ENCODE results near the gene ZNF587B.
"Not testable (repeated sequence)": the region's sequence is repeated elsewhere in the genome, so short reads cannot be mapped to it uniquely, and the experiment has no call there.

Gene ZNF587B

DNA sequence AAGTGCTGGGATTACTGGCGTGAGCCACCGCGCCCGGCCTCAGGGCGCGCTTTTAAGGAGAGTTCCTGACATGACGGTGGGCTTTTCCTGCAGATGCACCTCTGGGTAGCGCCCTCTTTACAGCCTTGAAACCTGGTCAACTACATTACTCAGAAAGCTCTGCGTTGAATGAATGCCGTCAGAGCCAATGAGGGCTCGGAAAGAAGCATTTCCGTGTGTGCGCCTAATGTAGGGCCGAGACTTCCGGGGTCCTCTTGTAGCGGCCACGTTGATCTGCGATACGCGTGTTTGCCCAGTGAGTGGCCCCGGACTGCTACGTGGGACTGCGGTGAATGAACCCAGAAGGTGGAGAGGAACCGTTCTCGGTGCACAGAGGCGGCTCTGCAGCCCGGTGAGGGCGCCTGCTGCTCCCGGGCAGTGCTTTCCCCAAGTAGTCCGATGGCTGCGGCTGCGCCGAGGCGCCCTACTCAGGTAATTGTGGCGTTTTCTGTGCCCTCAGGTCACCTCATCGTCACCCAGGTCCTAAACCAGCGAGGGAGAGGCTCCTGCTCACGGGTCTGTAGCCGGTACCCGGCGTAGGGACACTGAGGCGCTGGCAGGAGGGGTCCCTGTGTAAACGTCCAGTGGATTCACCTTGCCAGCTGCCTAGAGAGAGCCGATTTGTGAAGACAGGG, 10.5 kb upstream of the ZNF587B start:
- H3K4me1 ChIP-seq (ENCODE audit: insufficient read depth, insufficient read length), result peaks cover 2% of the 10 kb centered on the region
- H3K36me3 ChIP-seq (ENCODE audit: insufficient read depth, insufficient read length, low read length), result peaks cover 27% of the 10 kb centered on the region
- no peaks in the 10 kb centered on the region for H3K27me3 ChIP-seq (ENCODE audit: insufficient read depth, insufficient read length)
- peak overlapping the region; percentile 96 for H3K4me3 ChIP-seq (ENCODE audit: insufficient read length, low read depth)
- no peak for TF ChIP-seq YY1 (IDR thresholded peaks at IDR 0.05; ENCODE audit: insufficient read depth, insufficient read length)
- TF ChIP-seq SUZ12 (IDR thresholded peaks at IDR 0.05; ENCODE audit: extremely low read depth, insufficient read depth, insufficient read length), result no peak
- TF ChIP-seq ZNF274 (IDR thresholded peaks at IDR 0.05; ENCODE audit: low read depth, low read length), result no peak
- DNase-seq (ENCODE audit: low read depth, low spot score), result peak; percentile 80
- H3K9ac ChIP-seq (ENCODE audit: insufficient read length, low read depth), result peak overlapping the region; percentile 94
- H3K9me3 ChIP-seq (ENCODE audit: insufficient read depth, low read length), result no peaks in the 10 kb centered on the region

DNA sequence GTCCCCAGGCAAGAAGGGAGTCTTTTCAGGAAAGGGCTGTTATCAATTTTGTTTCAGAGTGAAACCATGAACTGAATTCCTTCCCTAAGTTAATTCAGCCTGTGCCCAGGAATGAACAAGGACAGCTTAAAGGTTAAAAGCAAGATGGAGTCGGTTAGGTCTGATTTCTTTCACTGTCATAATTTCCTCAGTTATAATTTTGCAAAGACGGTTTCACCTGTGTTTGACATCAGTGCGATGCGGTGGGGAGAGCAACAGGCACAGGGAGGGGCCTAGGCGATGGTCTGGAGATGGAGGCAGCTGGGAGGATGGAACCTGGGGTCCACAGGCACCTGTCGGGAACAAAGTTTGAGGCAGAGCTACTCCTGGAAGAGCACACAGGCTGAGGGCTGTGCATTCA, 9.5 kb upstream of the ZNF587B start:
- no peak for DNase-seq (ENCODE audit: low read depth, low spot score)
- H3K4me1 ChIP-seq (ENCODE audit: insufficient read depth, insufficient read length), result peaks cover 2% of the 10 kb centered on the region
- H3K36me3 ChIP-seq (ENCODE audit: insufficient read depth, insufficient read length, low read length), result peaks cover 28% of the 10 kb centered on the region
- peak overlapping the region; percentile 94 for H3K9ac ChIP-seq (ENCODE audit: insufficient read length, low read depth)
- no peaks in the 10 kb centered on the region for H3K9me3 ChIP-seq (ENCODE audit: insufficient read depth, low read length)
- TF ChIP-seq ZNF274 (IDR thresholded peaks at IDR 0.05; ENCODE audit: low read depth, low read length), result no peak
- no peak for TF ChIP-seq SUZ12 (IDR thresholded peaks at IDR 0.05; ENCODE audit: extremely low read depth, insufficient read depth, insufficient read length)
- TF ChIP-seq YY1 (IDR thresholded peaks at IDR 0.05; ENCODE audit: insufficient read depth, insufficient read length), result no peak
- no peaks in the 10 kb centered on the region for H3K27me3 ChIP-seq (ENCODE audit: insufficient read depth, insufficient read length)
- H3K4me3 ChIP-seq (ENCODE audit: insufficient read length, low read depth), result peak overlapping the region; percentile 96

GRCh38 chr19:57821095-57821494, 9.0 kb upstream of the ZNF587B start:
- H3K9me3 ChIP-seq (ENCODE audit: insufficient read depth, low read length); H3K27me3 ChIP-seq (ENCODE audit: insufficient read depth, insufficient read length); H3K4me1 ChIP-seq (ENCODE audit: insufficient read depth, insufficient read length); DNase-seq (ENCODE audit: low read depth, low spot score); H3K4me3 ChIP-seq (ENCODE audit: insufficient read length, low read depth): not testable (repeated sequence)
- H3K9ac ChIP-seq (ENCODE audit: insufficient read length, low read depth), result peak overlapping the region; percentile 21
- H3K36me3 ChIP-seq (ENCODE audit: insufficient read depth, insufficient read length, low read length), result peaks cover 33% of the 10 kb centered on the region

- DNase-seq (ENCODE audit: low read depth, low spot score); H3K9ac ChIP-seq (ENCODE audit: insufficient read length, low read depth); H3K4me3 ChIP-seq (ENCODE audit: insufficient read length, low read depth); H3K9me3 ChIP-seq (ENCODE audit: insufficient read depth, low read length); H3K4me1 ChIP-seq (ENCODE audit: insufficient read depth, insufficient read length); H3K27me3 ChIP-seq (ENCODE audit: insufficient read depth, insufficient read length): not testable (repeated sequence)
- H3K36me3 ChIP-seq (ENCODE audit: insufficient read depth, insufficient read length, low read length), result peaks cover 36% of the 10 kb centered on the region
Measured at GRCh38 chr19:57821501-57821900, 8.6 kb upstream of the ZNF587B start.

DNA sequence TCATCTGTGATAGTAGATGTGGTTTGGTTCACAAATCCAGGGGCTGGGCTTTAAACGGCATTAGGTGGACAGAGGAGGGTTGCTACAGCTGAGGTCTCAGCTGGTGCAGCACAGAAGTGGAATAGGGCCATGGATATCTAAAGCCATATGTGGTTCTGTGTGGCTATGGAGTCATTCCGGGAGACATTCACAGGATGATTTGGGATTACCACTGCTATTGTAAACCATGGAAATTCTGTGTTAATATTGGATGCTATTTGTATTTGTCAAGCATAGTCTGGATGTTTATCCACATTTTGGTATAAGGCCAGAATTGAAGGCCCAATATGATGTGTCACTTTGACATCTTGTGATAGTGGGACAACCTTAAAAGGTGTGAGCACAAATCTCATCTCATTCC, 6.9 kb upstream of the ZNF587B start:
- H3K4me3 ChIP-seq (ENCODE audit: insufficient read length, low read depth); H3K4me1 ChIP-seq (ENCODE audit: insufficient read depth, insufficient read length): not testable (repeated sequence)

GRCh38 chr19:57823608-57824007, 6.5 kb upstream of the ZNF587B start:
- not testable (repeated sequence) for DNase-seq (ENCODE audit: low read depth, low spot score); H3K4me3 ChIP-seq (ENCODE audit: insufficient read length, low read depth); H3K4me1 ChIP-seq (ENCODE audit: insufficient read depth, insufficient read length); H3K9ac ChIP-seq (ENCODE audit: insufficient read length, low read depth); H3K27me3 ChIP-seq (ENCODE audit: insufficient read depth, insufficient read length); H3K9me3 ChIP-seq (ENCODE audit: insufficient read depth, low read length)
- H3K36me3 ChIP-seq (ENCODE audit: insufficient read depth, insufficient read length, low read length), result peaks cover 40% of the 10 kb centered on the region

More for the DNA sequence above, 6.9 kb upstream of the ZNF587B start:
- not testable (repeated sequence) for H3K9me3 ChIP-seq (ENCODE audit: insufficient read depth, low read length); H3K27me3 ChIP-seq (ENCODE audit: insufficient read depth, insufficient read length); DNase-seq (ENCODE audit: low read depth, low spot score); H3K9ac ChIP-seq (ENCODE audit: insufficient read length, low read depth)
- H3K36me3 ChIP-seq (ENCODE audit: insufficient read depth, insufficient read length, low read length), result peaks cover 40% of the 10 kb centered on the region

GRCh38 chr19:57825511-57825910, 4.6 kb upstream of the ZNF587B start:
- Histone ChIP-seq H3K4me1 (ENCODE audit: insufficient read depth, insufficient read length) (peaks cover 2% of the 10 kb centered on the region), H3K36me3 (ENCODE audit: insufficient read depth, insufficient read length, low read length) (peaks cover 36% of the 10 kb centered on the region), H3K4me3 (ENCODE audit: insufficient read length, low read depth) (no peak overlapping the region), H3K9ac (ENCODE audit: insufficient read length, low read depth) (no peak overlapping the region), H3K27me3 (ENCODE audit: insufficient read depth, insufficient read length) (no peaks in the 10 kb centered on the region), H3K9me3 (ENCODE audit: insufficient read depth, low read length) (no peaks in the 10 kb centered on the region)
- TF ChIP-seq ZNF274 (IDR thresholded peaks at IDR 0.05; ENCODE audit: low read depth, low read length), result no peak
- no peak for TF ChIP-seq SUZ12 (IDR thresholded peaks at IDR 0.05; ENCODE audit: extremely low read depth, insufficient read depth, insufficient read length)
- TF ChIP-seq YY1 (IDR thresholded peaks at IDR 0.05; ENCODE audit: insufficient read depth, insufficient read length), result no peak
- DNase-seq (ENCODE audit: low read depth, low spot score), result no peak

GRCh38 chr19:57829316-57829715, 783 bp upstream of the ZNF587B start:
- no peaks in the 10 kb centered on the region for H3K27me3 ChIP-seq (ENCODE audit: insufficient read depth, insufficient read length)
- no peak overlapping the region for H3K9ac ChIP-seq (ENCODE audit: insufficient read length, low read depth)
- DNase-seq (ENCODE audit: low read depth, low spot score), result no peak
- H3K4me3 ChIP-seq (ENCODE audit: insufficient read length, low read depth), result no peak overlapping the region
- H3K9me3 ChIP-seq (ENCODE audit: insufficient read depth, low read length), result no peaks in the 10 kb centered on the region
- TF ChIP-seq ZNF274 (IDR thresholded peaks at IDR 0.05; ENCODE audit: low read depth, low read length) (no peak), SUZ12 (IDR thresholded peaks at IDR 0.05; ENCODE audit: extremely low read depth, insufficient read depth, insufficient read length) (no peak), YY1 (IDR thresholded peaks at IDR 0.05; ENCODE audit: insufficient read depth, insufficient read length) (no peak)
- peaks cover 25% of the 10 kb centered on the region for H3K36me3 ChIP-seq (ENCODE audit: insufficient read depth, insufficient read length, low read length)
- no peaks in the 10 kb centered on the region for H3K4me1 ChIP-seq (ENCODE audit: insufficient read depth, insufficient read length)

GRCh38 chr19:57836991-57837390, 6.9 kb downstream of the ZNF587B start:
- H3K4me1 ChIP-seq (ENCODE audit: insufficient read depth, insufficient read length); DNase-seq (ENCODE audit: low read depth, low spot score); H3K4me3 ChIP-seq (ENCODE audit: insufficient read length, low read depth); H3K27me3 ChIP-seq (ENCODE audit: insufficient read depth, insufficient read length); H3K9ac ChIP-seq (ENCODE audit: insufficient read length, low read depth); H3K9me3 ChIP-seq (ENCODE audit: insufficient read depth, low read length): not testable (repeated sequence)
- peaks cover 41% of the 10 kb centered on the region for H3K36me3 ChIP-seq (ENCODE audit: insufficient read depth, insufficient read length, low read length)

GRCh38 chr19:57838622-57839191, 8.6 kb downstream of the ZNF587B start:
- not testable (repeated sequence) for H3K9me3 ChIP-seq (ENCODE audit: insufficient read depth, low read length); DNase-seq (ENCODE audit: low read depth, low spot score); H3K4me1 ChIP-seq (ENCODE audit: insufficient read depth, insufficient read length); H3K9ac ChIP-seq (ENCODE audit: insufficient read length, low read depth); H3K27me3 ChIP-seq (ENCODE audit: insufficient read depth, insufficient read length); H3K4me3 ChIP-seq (ENCODE audit: insufficient read length, low read depth)
- peaks cover 51% of the 10 kb centered on the region for H3K36me3 ChIP-seq (ENCODE audit: insufficient read depth, insufficient read length, low read length)

Measured in NT2/D1 (cell line).